Fibroblast of skin of left biceps (primary cell): ENCODE results near the gene UBE2H.

ENCODE experiments used
- DNase-seq, 2 experiments: peaks; one replicate each; pipeline ENCODE4 v3.0.0-alpha.2; 2013; ENCODE audit warnings: low read depth in 2 of 2

Gene UBE2H

DNA sequence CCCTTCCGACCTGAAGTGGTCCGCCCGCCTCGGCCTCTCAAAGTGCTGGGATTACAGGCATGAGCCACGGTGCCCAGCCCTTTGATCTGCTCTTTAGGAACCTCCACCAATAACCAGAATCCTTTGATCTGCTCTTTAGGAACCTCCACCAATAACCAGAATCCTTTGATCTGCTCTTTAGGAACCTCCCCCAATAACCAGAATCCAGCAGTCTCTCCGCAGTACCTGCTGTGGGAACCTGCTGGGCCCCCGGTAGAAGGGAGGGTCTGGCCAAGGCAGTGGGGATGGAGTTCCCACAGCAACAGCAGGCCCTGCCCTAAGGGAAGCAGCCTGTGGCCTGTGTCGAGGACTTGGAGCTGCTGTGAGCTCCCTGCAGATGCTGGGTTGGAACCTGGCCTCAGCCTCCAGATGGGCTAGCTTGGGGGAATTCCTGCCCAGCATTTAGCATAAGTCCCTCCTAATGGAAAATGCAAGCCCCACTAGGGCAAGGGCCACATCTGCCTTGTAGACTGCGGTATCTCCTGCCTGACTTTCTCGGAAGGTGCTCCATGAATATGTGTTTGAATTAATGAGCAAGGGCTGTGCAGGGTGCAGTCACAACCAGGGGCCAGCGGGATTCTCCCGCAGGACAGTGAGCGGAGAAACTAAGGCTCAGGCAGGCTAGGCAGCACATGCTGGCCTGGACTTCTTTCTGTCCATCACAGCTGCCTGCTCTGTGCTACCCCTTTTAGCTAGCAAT, 165.8 kb downstream of the UBE2H start:
- no peak for DNase-seq

DNA sequence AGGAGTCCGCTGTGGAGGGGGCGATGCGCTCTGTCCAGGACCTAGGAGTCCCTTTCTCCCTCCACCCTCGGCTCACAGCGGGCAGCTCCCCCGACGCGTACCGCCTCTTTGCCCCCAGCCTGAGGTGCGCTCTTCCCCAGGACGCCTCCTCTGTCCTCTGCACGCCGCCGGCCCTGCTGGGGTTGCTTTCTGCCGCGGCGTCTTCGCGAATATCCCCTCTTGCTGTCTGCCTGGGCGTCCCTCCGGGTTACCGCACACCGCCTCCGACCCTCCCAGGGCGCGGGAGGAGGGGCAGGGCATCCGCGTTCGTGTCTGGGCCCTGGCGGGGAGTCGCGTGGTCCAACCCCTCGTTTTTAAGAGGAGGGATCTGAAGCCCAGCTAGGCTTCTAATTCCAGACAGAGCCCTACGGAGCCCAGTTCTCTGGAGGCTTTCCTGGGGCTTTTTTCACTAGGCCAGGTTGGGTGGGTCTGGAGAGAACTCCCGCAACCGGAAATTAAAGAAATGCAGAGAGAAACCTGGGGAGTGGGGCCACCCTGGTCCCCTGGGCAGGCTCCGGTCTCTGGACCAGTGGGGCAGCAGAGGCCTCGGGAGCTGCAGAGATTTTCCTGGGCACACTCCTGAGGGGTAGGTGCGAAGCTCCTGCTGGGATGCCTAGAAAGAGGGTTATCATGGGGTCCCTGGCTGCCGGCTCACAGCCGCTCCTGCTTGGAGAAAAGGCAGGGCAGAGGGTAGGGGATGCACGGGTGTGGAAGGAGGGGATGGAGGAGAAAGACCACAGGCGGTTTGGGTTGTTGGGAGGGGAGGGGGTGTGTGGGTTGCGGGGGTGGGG, 166.9 kb downstream of the UBE2H start:
- DNase-seq: no peak

DNA sequence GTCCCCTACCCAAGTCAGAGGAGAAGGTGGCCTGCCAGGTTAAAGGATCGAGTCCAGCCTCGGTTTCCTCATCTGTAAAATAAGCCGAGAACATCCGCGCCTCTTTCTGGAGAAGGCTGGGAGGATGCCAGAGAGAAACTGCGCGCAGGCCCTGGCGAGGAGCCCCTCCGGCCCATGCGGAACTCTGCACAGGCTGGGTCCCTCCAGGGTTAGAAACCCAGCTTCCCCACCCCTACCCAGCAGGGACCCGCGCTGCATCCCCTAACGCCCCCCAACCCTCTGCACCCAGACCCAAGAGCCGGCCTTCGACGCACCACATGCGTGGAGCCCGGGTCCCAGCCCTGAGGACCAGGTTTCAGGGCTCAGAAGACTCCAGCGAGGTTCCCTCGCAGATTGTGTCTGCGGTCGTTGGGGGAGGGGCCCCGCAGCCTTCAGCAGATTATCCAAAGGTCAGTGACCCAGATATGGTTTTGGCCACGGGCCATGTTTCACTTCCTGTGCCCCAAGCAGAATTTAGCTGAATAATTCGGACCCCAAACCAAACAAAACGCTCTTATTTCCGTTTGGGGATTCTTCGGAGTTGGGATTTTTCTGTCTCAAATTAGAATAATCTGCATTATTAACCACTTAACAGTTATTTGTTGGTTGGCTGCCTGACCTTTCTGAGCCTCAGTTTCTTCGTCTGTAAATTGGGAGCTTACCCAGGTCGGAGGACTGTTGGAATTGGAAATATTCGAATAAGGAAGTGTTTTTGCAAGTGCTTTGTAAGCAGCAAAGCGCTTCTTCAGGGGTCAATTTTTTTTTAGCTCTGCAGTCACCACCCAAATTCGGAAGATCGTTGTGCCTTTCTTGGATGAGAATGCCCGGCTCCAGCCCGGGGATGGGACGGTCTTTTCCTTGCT, 167.7 kb downstream of the UBE2H start:
- DNase-seq: no peak

DNA sequence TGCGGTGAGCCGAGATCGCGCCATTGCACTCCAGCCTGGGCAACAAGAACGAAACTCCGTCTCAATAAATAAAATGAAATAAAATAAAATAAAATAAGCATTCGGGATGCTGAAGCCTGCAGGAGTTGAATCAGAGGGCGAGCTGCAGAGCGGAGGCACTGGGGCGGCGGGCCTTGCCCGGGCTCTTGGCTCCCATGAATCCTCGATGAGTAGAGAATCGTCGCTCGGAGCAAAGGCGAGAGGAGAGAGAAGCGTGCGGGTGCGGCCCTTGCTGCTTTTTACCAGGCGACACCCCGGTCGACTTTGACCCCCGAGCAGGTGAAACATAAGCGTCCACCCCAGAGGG, 168.3 kb downstream of the UBE2H start:
- no peak for DNase-seq

DNA sequence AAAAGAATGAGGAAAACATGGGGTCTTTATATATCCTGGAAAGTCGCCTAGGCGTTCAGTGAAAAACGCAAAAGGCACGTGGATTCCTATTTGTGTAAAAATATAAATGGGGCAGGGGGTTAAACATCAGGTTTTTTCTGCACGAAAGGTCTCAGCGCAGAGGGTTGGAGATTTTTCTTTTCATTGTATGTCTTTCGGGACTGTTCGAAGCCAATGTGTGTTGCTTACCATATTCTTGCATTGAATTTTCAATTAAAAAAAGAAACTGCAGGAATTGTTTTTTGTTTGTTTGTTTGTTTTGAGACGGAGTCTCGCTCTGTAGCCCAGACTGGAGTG, 169.2 kb downstream of the UBE2H start:
- no peak for DNase-seq

DNA sequence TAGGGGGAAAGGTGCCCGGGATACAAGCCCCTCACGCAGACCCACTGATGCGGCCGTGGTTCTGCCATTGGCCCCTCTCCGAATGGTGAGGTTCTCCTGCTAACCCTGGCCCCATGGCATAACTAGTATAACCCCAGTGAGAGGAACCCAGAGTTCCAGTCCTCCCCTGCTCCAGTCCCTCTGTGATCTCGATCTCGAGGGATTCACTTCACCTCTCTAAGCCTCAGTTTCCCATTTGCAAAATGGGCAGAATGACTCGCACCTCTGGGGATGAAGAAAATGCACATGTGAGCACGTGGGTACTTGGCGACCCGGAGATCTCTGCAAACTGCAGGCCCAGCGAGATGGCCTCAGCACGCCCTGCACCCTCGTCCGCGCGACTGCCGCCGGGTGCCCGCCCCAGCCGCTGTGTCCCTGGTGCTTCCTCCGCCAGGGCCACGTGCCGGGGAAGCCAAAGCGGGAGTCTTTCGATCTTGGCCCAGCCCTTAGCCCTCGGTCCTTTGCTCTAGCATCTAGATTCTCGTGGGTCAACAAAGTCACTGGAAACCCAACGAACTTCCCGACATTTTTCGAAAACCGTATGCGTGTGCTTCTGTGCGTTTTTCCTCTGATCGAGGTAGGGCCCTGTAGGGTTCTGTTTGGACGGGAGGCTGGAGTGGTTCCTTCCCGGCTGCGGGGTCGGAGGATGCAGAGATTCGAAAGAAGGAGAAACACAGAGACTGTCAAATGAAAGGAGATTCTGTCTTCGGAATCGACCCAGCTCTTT, 169.8 kb downstream of the UBE2H start:
- no peak for DNase-seq

DNA sequence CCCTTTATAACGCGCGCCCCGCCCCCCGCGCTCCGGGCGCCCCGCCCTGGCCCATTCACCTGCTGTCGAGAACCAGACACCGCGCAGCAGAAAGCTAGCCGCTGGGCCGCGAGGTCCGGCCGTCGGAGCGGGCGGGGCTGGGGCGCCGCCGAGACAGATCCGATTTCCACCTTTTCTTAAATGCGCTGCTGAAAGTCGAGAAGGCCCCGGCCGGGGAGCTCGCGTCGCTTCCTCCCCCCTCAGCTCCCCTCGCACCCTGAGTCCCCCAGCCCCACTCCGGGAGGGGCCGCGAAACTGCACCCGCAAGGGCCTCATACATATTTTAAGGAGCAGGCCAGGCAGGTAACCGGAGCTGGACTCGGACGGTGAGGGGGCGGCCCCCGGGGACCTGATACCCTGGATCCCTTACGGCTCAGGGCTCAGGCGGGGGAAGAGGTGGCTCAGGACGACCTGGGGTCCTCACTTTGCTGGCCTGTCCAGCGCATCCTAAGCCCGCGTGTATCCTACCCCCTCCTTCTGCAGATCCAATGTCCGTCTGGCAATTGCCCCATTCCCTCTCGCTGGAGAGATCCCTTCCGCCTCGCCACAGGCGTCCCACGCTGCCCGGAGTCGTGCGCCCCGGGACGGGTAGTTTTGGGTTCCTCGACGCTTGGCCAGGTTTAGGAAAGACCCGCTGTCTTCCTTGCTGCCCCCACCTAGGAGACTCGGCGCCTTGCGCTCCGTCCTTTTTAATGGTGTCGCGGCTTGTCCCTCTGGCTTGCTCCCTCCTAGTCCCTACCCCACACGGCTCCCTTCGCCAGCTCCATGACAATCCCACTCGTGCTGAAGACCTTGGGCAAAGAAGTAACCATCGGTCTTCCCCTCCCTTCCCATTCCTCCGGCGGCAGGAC, 170.6 kb downstream of the UBE2H start:
- no peak for DNase-seq

DNA sequence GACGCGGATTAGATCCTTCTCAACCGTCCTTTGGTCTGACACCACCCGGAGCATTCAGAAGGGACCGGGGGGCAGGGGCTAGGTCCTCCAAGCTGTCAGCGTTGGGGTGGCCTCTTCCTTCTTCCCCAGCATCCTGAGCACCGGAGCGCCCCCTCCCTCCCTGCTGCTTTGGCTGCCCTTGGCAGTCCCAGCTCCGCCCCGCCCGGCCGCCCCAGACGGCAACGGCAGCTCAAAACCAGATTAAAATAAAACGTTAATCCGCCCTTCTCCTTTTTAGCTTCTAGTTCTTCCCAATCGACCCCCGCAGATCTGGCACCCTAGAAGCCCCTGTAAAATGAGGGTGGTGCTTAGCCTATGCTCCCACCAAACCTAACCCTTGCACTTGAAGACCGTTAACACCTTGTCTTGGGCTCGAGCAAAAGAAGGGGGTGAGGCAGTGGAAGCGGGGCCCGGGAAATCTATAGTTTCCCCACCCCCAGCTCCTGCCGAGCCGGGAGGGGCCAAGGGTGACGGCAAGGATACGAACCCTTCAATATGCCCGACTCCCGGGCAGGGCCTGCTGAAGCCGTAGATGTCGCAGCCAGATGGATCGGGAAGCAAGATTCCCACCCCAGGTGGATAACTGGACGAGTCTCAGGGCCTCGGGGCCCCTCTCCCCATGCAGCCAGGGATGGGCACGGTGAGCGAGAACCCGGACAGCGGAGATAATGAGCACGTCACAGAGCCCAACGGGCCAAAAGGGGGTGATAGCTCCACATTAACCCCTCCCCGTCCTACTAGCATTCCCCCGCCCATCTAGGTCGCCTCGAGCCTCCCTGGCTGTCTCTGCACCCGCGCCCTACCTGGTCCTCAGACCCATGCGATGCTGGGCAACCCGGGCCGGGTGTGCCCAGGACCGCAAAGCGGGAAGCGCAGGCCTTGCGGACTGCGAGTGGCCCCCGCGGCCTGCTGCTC, 171.5 kb downstream of the UBE2H start:
- DNase-seq: no peak
